Lower leg skin (tissue), 4 donors: Measurements from ENCODE around the gene KIF3B. TPM values are rescaled to one million over a fixed set of nuclear protein-coding genes. Genes with fewer than 3 reads are reported as not detected.
"Not testable (repeated sequence)": the region's sequence is repeated elsewhere in the genome, so short reads cannot be mapped to it uniquely, and the experiment has no call there.

Source experiments
- DNase-seq, 2 donors: peaks; one replicate each; pipeline ENCODE4 v3.0.0-alpha.2; 2019; ENCODE audit warnings: low spot score in 2 of 2
- H3K4me3 ChIP-seq: fragments of 200-600 bp; sonication (generic); 2 replicates; pipeline ENCODE4 v1.5.1; 2017; ENCODE audit warnings: mild to moderate bottlenecking, low read depth; ENCODE audit not compliant: poor library complexity, severe bottlenecking
- CTCF ChIP-seq, 3 donors: fragments of 450-650 bp; IDR thresholded peaks; one replicate each; pipeline ENCODE4 v1.5.1; 2016; ENCODE audit warnings: antibody characterized with exemption in 3 of 3, mild to moderate bottlenecking in 3 of 3, moderate library complexity in 2 of 3
- POLR2A ChIP-seq, 2 donors: fragments of 450-650 bp; IDR thresholded peaks; one replicate each; pipeline ENCODE4 v1.6.1; 2016 to 2017; ENCODE audit warnings: antibody characterized with exemption in 2 of 2, mild to moderate bottlenecking in 1 of 2, moderate library complexity in 1 of 2
- WGBS, 2 donors: methylation state at CpG; one replicate each; pipeline ENCODE4 v1.1.5; 2018; 5-methylcytosine and 5-hydroxymethylcytosine counted together
- intact Hi-C: fragments of 100-400 bp; cut with DNase I; formaldehyde crosslinking; loops from one replicate; pipeline ENCODE4 v1.15.0; 2023; ENCODE audit warnings: low total_unique reads
- total RNA-seq, 4 donors: library from RNA; depleted of rRNA; stranded (reverse); fragments of >200 nt; gene quantifications; one replicate each; pipeline ENCODE4 v1.1.0, GENCODE V29; 2016

Gene KIF3B
- total RNA-seq, 4 donors from 2014 or later, result 9.7 to 17.8 (median 13.1) TPM

GRCh38 chr20:32287231-32287638 is 9.8 kb downstream of the KIF3B start:
- intact Hi-C loops, result no loop called here
- TF ChIP-seq POLR2A (IDR thresholded peaks at IDR 0.05) (no peak), CTCF (IDR thresholded peaks at IDR 0.05) (no peak)
- 95 to 99% methylated on average over 6 of the region's 6 CpGs for WGBS, 2 donors
- H3K4me3 ChIP-seq, result no peak overlapping the region
- no peak for DNase-seq

- intact Hi-C loops, result no loop called here
- no peak overlapping the region for H3K4me3 ChIP-seq
- no peak for DNase-seq
- WGBS, 2 donors, result 74 to 92% methylated on average over 6 of the region's 6 CpGs
- TF ChIP-seq CTCF (IDR thresholded peaks at IDR 0.05), result peak in 1 of 3 donors; percentile 36
- TF ChIP-seq POLR2A (IDR thresholded peaks at IDR 0.05), result no peak
Observed at GRCh38 chr20:32288225-32288849, 10.9 kb downstream of the KIF3B start.

- 98 to 99% methylated on average over 4 of the region's 4 CpGs for WGBS, 2 donors
- DNase-seq, intact Hi-C loops, H3K4me3 ChIP-seq: not testable (repeated sequence)
Observed at GRCh38 chr20:32289299-32289660, 11.8 kb downstream of the KIF3B start.

GRCh38 chr20:32289661-32290431 is 12.4 kb downstream of the KIF3B start:
- intact Hi-C loops, result no loop called here
- no peak overlapping the region for H3K4me3 ChIP-seq
- WGBS, 2 donors, result 89 to 94% methylated on average over 15 of the region's 15 CpGs
- DNase-seq, result no peak
- no peak for TF ChIP-seq POLR2A (IDR thresholded peaks at IDR 0.05)
- TF ChIP-seq CTCF (IDR thresholded peaks at IDR 0.05), result no peak

GRCh38 chr20:32291166-32291565 is 13.7 kb downstream of the KIF3B start:
- no peak for DNase-seq
- no peak overlapping the region for H3K4me3 ChIP-seq
- WGBS, 2 donors, result 87 to 96% methylated on average over 1 of the region's 1 CpG
- intact Hi-C loops, result no loop called here
- no peak for TF ChIP-seq POLR2A (IDR thresholded peaks at IDR 0.05)
- no peak for TF ChIP-seq CTCF (IDR thresholded peaks at IDR 0.05)

GRCh38 chr20:32292548-32292947 is 15.1 kb downstream of the KIF3B start:
- no peak for DNase-seq
- 98 to 100% methylated on average over 8 of the region's 8 CpGs for WGBS, 2 donors
- no peak overlapping the region for H3K4me3 ChIP-seq
- intact Hi-C loops, result no loop called here
- no peak for TF ChIP-seq CTCF (IDR thresholded peaks at IDR 0.05)
- no peak for TF ChIP-seq POLR2A (IDR thresholded peaks at IDR 0.05)
